ENCODE results near the gene KCNC2. TPM values are rescaled to one million over a fixed set of nuclear protein-coding genes. Genes with fewer than 3 reads are reported as not detected.

KCNC2 gene
- polyA plus RNA-seq, 3 donors: not detected

GRCh38 chr12:75087654-75088053 is 122.0 kb downstream of the KCNC2 start:
- H3K27ac ChIP-seq (ENCODE audit: low read depth, low read length): no peak overlapping the region
- WGBS, 3 donors: 30 to 67% (median 40%) methylated on average over 1 of the region's 1 CpG

GRCh38 chr12:75086091-75087038 is 123.3 kb downstream of the KCNC2 start:
- 57 to 79% (median 63%) methylated on average over 2 of the region's 2 CpGs for WGBS, 3 donors
- H3K27ac ChIP-seq (ENCODE audit: low read depth, low read length): no peak overlapping the region

GRCh38 chr12:75081305-75081704 is 128.3 kb downstream of the KCNC2 start:
- H3K27ac ChIP-seq (ENCODE audit: low read depth, low read length): no peak overlapping the region
- 54 to 69% (median 68%) methylated on average over 2 of the region's 2 CpGs for WGBS, 3 donors

- 77 to 85% (median 78%) methylated on average over 4 of the region's 4 CpGs for WGBS, 3 donors
- H3K27ac ChIP-seq (ENCODE audit: low read depth, low read length): no peak overlapping the region
These were observed 129.1 kb downstream of the KCNC2 start for GRCh38 chr12:75080582-75080981.

GRCh38 chr12:75065482-75065881 is 144.2 kb downstream of the KCNC2 start:
- H3K27ac ChIP-seq (ENCODE audit: low read depth, low read length): no peak overlapping the region
- 75 to 87% (median 84%) methylated on average over 2 of the region's 2 CpGs for WGBS, 3 donors

GRCh38 chr12:75062691-75063090 is 146.9 kb downstream of the KCNC2 start:
- H3K27ac ChIP-seq (ENCODE audit: low read depth, low read length): no peak overlapping the region
- 44 to 53% (median 50%) methylated on average over 2 of the region's 2 CpGs for WGBS, 3 donors

GRCh38 chr12:75058228-75058627 is 151.4 kb downstream of the KCNC2 start:
- H3K27ac ChIP-seq (ENCODE audit: low read depth, low read length): no peak overlapping the region

- H3K27ac ChIP-seq (ENCODE audit: low read depth, low read length): no peak overlapping the region
- WGBS, 3 donors: 40 to 83% (median 80%) methylated on average over 2 of the region's 2 CpGs
These were observed 160.9 kb downstream of the KCNC2 start for GRCh38 chr12:75048767-75049166.

GRCh38 chr12:75047885-75048525 is 161.6 kb downstream of the KCNC2 start:
- WGBS, 3 donors: 53 to 67% (median 58%) methylated on average over 10 of the region's 10 CpGs
- H3K27ac ChIP-seq (ENCODE audit: low read depth, low read length): no peak overlapping the region

- H3K27ac ChIP-seq (ENCODE audit: low read depth, low read length): no peak overlapping the region
- WGBS, 3 donors: 30 to 86% (median 85%) methylated on average over 2 of the region's 2 CpGs
These were observed 167.5 kb downstream of the KCNC2 start for GRCh38 chr12:75042125-75042524.

- H3K27ac ChIP-seq (ENCODE audit: low read depth, low read length): no peak overlapping the region
- 66 to 74% (median 71%) methylated on average over 4 of the region's 4 CpGs for WGBS, 3 donors
These were observed 168.2 kb downstream of the KCNC2 start for GRCh38 chr12:75041472-75041871.

GRCh38 chr12:75020068-75020557 is 189.5 kb downstream of the KCNC2 start:
- WGBS, 3 donors: 68 to 76% (median 75%) methylated on average over 9 of the region's 9 CpGs
- no peak overlapping the region for H3K27ac ChIP-seq (ENCODE audit: low read depth, low read length)

- 60 to 65% (median 65%) methylated on average over 4 of the region's 4 CpGs for WGBS, 3 donors
- no peak overlapping the region for H3K27ac ChIP-seq (ENCODE audit: low read depth, low read length)
These were observed 198.5 kb downstream of the KCNC2 start for GRCh38 chr12:75011120-75011519.

- H3K27ac ChIP-seq (ENCODE audit: low read depth, low read length): no peak overlapping the region
- 76 to 90% (median 79%) methylated on average over 2 of the region's 2 CpGs for WGBS, 3 donors
These were observed 202.5 kb downstream of the KCNC2 start for GRCh38 chr12:75007133-75007532.

GRCh38 chr12:75000120-75000519 is 209.5 kb downstream of the KCNC2 start:
- 28 to 44% (median 30%) methylated on average over 2 of the region's 2 CpGs for WGBS, 3 donors

GRCh38 chr12:74999474-74999873 is 210.2 kb downstream of the KCNC2 start:
- WGBS, 3 donors: 64 to 70% (median 68%) methylated on average over 3 of the region's 3 CpGs

More at GRCh38 chr12:75000120-75000519, 209.5 kb downstream of the KCNC2 start:
- no peak overlapping the region for H3K27ac ChIP-seq (ENCODE audit: low read depth, low read length)

More at GRCh38 chr12:74999474-74999873, 210.2 kb downstream of the KCNC2 start:
- no peak overlapping the region for H3K27ac ChIP-seq (ENCODE audit: low read depth, low read length)
